HUDEP-2 (cell line): Measurements from ENCODE around the gene SLC12A3.
A peak's percentile ranks its signal among the peaks of the same experiment; 100 is the strongest.
"Not testable (repeated sequence)": the region's sequence is repeated elsewhere in the genome, so short reads cannot be mapped to it uniquely, and the experiment has no call there.

ENCODE experiments used
- DNase-seq, 76 experiments: peaks; one replicate each; lab custom pipeline; 2025; ENCODE audit not compliant: unreplicated experiment in 76 of 76; lab: John Stamatoyannopoulos, UW

Gene SLC12A3

DNA sequence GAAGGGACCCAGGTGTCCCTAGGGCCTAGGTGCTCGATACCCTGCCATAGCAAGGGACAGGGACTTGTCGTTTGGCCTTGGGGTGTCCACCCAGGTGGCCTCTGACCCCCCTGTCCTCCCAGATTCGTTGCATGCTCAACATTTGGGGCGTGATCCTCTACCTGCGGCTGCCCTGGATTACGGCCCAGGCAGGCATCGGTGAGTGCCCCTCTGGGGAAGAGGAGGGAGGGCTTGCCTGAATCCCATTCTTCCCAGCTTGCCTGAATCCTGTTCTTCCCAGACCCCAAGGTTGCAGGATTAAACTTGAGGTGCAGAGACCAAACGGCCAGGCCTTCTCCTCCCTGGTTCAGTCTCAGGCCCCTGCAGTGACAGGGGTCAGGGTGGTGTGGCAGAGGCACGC lies 3.2 kb downstream of the SLC12A3 start:
- no peak for DNase-seq

DNA sequence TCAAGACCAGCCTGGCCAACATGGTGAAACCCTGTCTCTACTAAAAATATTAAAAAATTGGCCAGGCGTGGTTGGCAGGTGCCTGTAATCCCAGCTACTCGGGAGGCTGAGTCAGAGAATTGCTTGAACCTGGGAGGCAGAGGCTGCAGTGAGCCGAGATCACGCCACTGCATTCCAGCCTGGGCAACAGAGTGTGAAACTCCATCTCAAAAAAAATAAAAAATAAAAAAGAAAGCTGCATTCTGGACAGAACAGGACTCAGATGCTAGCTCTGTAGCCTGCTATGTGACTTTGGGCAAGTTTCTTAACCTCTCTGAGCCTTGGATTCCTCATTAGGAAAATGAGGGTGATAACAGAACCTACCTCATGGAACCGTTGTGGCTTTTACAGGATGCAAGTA lies 3.8 kb downstream of the SLC12A3 start:
- not testable (repeated sequence) for DNase-seq

DNA sequence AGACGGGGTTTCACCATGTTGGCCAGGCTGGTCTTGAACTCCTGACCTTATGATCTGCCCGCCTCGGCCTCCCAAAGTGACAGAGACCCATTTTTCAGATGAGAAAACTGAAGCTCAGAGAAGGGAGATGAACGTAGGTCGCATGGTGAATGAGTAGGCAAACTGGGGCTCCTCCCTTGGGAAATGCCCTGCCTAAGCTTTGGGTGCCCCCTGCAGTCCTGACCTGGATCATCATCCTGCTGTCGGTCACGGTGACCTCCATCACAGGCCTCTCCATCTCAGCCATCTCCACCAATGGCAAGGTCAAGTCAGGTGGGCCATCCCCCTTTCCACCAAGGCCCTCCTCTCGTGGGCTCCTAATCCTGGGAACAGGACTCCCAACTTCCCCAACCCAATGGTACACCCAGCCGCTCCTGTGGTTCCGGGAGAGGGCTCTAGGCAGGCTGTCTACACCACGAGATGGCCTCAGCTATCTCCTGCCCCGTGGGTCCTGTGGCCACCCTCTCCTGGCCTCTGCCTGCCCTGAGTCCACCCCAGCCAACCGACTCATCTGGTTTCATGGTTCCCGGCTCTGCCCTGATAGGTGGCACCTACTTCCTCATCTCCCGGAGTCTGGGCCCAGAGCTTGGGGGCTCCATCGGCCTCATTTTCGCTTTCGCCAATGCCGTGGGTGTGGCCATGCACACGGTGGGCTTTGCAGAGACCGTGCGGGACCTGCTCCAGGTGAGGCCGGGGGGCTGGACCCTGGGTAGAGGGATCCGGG lies 4.7 kb downstream of the SLC12A3 start:
- DNase-seq, result peak in 44 of 76 experiments; percentile 5 to 69 (median 26)

DNA sequence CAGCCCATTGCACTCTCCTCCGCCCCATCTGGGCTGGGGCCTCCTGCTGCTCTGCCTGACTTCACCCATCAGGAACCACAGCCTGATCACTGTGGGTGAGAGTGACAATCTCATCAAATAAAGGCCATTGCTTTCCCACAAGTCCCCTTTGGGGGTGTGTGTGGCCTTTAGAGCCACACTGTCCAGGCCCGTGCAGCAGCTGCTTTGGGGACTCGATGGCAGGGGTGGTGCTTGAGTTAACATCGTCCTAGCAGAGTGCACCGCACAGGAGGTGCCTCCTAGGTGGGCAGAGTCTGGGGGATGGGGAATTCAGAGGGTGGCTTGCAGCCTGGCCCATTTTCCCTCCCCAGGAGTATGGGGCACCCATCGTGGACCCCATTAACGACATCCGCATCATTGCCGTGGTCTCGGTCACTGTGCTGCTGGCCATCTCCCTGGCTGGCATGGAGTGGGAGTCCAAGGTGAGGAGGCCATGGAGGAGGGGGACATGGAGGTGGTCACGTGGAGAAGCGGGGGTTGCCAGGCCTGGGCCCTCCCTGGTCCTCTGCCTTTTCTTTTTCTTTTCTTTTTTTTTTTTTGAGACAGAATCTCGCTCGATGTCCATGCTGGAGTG lies 5.4 kb downstream of the SLC12A3 start:
- no peak for DNase-seq

DNA sequence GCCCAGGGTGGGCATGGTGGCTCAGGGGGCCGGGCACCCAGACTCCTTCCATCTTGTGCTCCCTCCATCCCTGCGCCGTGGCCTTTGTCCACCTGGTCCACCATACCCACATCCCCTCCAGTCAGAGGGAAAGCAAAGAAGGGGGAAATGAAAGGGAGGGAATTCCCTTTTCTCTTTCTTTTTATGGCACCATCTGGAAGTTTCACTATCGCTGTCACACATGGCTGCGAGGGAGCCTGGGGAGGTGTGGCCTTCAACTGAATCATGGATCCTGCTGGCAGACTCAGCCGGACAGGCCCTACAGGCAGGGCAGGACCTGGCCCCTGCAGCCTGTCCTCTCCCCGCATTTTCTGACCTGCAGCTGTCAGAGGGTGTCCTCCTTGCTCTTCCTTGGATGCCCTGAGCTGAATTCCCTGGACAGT lies 6.2 kb downstream of the SLC12A3 start:
- no peak for DNase-seq

DNA sequence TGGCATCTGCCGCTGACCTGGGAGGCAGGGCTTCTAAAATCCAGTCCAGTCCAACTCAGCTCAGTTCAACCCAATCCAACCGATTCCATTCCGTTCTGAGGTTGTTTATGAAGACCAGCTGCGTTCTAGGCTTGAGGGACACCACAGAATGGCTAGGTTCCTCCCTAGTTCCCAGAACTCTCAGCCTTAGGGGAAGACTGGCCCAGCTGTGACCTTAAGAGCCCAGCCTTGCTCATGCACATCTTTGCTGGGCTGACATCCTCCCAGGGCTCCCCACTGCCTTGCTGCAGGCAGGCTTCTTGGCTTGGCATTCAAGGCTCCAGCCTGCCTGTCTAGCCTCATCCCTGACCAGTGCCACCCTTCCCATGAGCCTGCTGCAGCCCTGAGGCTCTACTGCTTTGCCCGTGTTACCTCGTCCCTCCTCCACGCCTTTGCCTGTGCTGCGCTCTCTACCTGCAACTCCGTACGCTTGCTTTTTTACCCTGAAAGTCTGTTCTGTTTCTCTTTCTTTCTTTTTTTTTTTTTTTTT lies 7.9 kb downstream of the SLC12A3 start:
- DNase-seq, result no peak

DNA sequence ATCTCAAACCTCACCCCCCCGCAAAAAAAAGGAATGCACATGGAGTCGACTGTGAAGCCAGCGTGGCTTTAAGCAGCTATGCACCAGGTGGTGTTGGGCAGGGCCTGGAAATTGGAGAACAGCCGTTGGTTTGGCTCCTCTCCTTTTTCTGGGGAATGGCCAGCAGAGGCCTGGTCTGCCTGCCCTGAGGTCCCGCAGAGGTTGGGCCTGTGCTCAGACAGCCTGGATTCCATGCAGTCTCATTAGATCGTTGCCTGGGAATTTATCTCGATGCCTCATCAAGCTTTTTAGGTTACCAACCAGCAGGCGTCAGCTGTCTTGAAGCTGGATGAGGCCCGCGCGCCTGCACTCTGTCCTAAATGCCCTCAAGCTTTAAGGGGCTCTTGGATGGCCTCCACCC lies 9.8 kb downstream of the SLC12A3 start:
- DNase-seq, result no peak

DNA sequence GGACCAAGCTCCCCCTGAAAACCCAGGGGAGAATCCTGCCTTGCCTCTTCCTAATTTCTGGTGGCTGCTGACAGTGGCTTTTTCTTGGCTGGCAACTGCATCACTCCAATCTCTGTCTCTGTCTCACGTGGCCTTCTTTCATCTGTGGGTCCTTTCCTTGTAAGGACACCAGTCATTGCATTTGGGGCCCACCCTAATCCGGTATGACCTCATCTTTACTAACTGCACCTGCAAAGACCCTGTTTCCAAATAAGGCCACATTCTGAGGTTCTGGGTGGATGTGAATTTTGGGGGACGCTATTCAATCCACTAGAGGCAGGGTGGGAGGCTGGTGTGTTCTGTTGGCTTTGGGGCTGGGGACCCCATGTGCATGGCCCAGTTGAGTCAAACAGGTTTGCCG lies 11.0 kb downstream of the SLC12A3 start:
- DNase-seq, result no peak

DNA sequence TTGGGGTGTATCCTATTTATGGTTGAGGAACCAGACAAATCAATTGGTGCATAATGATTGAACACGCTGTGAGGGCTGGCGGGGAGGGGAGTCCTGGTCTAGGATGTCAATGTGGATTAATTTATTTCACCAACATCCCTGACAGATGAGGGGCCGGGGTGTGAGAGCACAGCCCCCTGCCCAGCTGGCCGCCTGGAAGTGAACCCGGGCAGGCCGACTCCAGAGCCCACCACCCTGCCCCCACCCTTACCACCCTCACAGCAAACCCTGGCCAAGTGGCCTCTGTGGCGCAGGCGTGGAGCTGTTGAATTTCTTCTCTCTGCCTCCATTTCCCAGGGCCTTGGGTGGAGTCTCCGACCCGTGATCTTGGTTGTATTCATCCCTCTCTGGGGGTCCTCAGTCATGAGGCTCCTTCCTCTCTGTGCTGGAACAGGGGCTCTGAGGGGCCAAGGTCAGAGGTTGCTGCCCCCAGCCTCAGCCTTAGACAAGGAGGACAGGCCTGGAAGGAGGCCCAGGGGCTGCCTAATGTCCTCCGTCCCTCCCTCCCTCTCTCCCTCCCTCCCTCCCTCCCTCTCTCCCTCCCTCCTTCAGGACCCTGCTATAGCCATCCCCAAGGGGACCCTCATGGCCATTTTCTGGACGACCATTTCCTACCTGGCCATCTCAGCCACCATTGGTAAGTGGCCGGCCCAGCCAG lies 12.6 kb downstream of the SLC12A3 start:
- no peak for DNase-seq

DNA sequence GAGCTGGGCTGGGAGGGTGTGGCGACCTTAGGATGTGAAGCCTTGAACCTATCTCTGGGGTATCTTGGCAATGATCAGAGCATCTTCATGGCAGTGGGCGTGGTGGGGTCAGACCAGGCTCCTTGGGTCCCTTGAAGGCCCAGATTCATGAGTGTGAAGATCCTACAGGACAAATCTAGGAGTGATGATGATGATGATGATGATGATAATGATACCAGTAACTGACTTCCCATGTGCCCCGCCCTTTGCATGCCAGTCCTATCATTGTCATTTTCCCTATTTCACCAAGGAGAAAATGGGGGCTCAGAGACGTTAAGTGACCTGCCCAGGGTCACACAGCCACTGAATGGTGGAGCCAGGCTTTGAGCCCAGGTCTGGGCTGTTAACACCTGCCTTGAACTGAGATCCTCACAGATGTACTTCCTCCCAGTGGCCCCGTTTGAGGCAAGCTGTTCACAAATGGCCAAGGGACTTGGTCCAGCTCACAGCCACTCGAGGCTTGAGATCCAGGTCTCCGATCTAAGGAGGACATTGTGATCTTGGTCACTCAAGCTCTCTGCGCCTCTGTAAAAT lies 13.4 kb downstream of the SLC12A3 start:
- no peak for DNase-seq

DNA sequence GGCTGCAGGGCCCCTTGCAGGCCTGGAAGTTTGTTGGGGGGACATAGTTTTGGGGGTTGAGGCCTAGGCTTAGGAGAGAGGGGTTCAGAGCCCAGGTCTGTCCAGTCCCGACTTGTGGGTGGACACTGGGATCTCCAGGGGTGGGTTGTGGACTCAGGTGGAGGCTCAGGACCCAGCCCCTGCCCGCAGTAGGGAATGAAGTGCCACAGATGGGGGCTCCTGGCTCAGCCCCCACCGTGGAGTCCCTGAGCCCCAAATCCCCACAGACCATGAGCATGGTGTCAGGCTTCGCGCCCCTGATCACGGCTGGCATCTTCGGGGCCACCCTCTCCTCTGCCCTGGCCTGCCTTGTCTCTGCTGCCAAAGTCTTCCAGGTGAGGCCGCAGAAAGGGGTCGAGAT lies 14.3 kb downstream of the SLC12A3 start:
- DNase-seq, result no peak

DNA sequence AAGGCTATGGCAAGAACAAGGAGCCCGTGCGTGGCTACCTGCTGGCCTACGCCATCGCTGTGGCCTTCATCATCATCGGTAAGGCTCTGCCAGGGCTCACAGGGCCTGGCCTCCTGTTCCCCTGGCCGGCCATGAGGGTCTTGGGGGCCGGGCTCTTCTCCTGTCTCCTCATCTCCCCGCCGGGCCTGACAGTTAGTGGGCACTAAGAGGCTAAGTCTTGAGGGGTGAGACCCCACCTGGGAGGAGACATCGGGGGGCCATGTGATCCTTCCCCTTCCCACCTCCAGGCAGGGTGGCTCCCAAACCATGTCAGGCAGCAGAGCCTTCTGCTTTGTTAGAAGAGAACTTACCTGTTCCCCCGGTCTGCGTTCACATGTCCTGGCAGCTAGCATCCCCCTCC lies 15.2 kb downstream of the SLC12A3 start:
- no peak for DNase-seq

DNA sequence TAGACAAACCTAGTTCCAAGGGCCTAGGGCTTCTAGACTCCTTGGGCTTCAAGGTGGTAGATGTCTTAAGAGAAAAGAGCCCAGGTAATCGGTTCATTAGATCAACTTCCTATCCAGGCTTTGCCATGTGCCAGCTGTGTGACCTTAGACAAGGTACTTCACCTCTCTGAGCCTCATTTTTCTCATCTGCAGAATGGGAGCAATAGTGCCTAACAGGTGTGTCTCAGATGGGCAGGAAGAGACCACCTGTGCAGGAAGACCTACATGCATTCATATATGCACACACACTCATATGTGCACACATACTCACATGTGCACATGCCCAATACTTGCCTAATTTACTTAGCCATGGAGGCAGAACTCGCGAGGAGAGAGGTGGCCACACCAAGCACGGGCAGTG lies 15.7 kb downstream of the SLC12A3 start:
- no peak for DNase-seq

DNA sequence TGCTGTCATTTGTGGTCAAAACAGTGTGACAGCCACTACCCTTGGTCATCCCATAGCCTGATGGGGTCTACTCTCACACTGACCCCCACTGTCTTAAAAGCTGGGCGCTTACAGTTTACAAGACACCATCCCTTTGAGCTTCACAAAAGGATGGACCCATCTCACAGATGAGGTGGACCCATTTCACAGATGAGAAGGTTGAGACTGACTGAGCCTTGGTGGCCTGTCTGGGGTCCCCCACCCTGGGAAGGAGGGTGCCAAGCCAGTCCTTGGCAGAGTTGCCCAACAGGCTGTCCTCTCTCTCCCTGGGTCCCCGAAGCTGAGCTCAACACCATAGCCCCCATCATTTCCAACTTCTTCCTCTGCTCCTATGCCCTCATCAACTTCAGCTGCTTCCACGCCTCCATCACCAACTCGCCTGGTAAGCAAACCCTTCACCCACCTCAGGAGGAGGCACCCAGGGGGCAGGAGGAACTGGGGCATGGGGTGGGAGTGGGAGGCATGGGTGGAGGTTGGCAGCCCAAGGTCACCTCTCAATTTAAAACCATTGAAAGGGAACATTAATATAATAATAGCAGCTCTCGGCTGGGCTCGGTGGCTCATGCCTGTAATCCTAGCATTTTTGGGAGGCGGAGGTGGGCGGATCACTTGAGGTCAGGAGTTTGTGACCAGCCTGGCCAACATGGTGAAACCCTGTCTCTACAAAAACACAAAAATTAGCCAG lies 17.2 kb downstream of the SLC12A3 start:
- DNase-seq, result no peak

DNA sequence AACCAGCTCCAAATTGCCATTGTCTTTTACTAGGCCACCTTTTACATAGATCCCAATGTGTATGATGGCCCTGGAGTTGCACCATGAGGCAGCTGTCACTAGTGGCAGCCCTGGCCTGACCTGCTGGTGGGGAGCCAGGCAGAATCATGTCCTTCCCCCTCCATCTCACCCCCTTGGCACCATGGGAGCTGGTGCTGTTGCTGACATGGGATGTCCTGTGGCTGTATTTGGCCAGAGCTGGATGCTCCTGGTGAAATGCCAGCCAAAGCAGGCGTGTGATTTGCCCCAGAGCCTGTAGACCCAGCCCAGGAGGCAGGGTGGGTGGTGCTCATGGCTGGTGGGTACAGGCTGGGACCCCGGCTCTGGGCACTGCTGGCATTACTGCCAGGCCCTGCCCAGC lies 18.6 kb downstream of the SLC12A3 start:
- DNase-seq, result no peak

DNA sequence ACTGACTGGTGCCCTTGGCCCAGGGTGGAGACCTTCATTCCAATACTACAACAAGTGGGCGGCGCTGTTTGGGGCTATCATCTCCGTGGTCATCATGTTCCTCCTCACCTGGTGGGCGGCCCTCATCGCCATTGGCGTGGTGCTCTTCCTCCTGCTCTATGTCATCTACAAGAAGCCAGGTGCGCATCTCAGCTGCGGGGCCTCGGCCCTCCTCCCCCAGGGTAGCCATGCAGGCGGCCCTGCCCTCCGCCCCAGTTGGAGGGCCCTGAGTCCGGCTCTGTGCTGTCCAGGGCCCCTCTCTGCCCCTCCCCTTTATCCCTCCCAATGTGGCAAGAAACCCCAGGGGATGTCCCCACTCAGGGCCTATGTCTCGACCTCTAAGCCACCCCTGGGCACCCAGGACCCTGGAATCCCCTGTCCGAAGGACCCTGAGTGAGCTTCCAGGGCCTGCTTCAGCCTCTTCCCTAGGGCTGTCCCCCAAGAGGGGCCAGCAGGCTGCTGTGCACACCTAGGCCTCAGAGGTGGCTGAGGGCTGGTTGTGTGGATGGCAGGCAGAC lies 19.1 kb downstream of the SLC12A3 start:
- no peak for DNase-seq

DNA sequence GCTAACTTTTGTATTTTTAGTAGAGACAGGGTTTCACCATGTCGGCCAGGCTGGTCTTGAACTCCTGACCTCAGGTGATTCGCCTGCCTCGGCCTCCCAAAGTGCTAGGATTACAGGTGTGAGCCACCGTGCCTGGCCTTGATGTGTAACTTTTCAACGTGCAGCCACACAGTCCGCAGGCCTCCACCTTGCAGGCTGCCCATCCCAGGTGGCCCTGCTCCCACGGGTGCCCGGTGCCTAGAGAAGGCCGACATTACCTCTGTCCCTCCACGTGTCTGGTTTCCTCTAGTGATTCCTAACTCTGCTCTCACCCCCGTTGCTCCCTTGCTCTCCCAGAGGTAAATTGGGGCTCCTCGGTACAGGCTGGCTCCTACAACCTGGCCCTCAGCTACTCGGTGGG lies 19.9 kb downstream of the SLC12A3 start:
- not testable (repeated sequence) for DNase-seq

DNA sequence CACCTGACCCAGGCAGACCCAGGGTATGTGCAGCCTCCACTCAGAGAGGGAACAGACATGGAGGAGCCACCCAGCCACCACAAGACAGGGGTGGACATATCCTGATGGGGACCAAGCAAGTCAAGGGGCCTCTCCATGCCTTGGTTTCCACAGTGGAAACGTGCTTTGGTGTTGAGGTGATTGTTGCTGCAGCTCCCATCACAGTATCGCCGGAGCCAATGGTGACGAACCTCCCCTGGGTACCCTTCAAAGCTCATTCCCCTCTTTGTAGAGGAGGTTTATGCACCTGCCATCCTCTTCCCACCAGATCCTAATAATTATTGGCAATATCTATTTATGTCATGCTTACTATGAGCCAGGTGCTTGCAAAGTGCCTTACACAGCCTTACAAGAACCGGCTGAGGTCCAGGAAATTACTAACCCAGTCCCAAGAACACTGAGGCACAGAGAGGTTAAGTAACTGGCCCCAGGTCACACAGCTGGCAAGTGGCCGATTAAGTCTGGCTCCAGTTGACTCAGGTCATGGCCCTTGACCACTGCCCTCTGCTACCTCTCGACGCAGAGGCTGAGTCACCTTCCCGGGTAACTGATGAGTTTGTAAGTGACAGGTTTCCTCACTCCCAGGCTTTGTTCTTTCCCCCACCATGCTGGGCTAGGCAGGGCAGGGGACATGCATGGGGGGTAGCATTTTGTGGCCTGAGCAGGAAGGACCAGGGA lies 20.6 kb downstream of the SLC12A3 start:
- no peak for DNase-seq

DNA sequence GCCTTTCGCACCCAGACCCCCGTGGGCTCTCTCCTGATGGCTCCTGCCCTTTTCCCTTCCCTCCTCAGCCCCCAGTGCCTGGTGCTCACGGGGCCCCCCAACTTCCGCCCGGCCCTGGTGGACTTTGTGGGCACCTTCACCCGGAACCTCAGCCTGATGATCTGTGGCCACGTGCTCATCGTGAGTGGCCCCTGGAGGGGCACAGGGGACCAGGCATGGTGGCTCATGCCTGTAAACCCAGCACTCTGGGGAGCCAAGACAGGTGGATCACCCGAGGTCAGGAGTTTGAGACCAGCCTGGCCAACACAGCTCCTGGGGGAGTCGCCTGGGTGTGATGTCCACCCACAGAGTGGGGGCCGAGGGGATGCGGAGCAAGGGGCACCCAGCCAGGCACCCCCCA lies 21.3 kb downstream of the SLC12A3 start:
- DNase-seq, result no peak

DNA sequence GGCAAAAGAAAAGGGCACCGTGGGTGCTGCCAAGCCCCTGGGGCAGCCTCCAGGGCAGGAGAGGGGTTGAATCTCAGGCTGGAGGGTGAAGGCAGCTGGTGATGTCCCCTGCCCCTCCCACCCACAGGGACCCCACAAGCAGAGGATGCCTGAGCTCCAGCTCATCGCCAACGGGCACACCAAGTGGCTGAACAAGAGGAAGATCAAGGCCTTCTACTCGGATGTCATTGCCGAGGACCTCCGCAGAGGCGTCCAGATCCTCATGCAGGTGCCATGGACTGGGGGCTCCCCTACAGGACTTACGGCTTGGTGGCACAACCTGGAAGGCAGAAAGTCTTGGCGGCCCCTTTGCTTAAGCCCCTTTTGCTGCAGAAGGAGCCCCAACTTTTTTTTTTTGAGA lies 21.8 kb downstream of the SLC12A3 start:
- DNase-seq, result no peak
